Fibroblast of lung (primary cell): Measurements from ENCODE around the gene SMPD2. TPM values are rescaled to one million over a fixed set of nuclear protein-coding genes. Genes with fewer than 3 reads are reported as not detected.

Source experiments
- DNase-seq, 2 donors: peaks; one replicate each; pipeline versions ENCODE4 v3.0.0 to v3.0.0-alpha.2; 2010; ENCODE audit warnings: low read depth in 2 of 2
- H2AFZ ChIP-seq: 2 replicates; pipeline ENCODE4 v1.5.1; 2012; ENCODE audit warnings: low read length, control low read depth, inconsistent platforms
- H3K27ac ChIP-seq: 2 replicates; pipeline ENCODE4 v1.5.1; 2011; ENCODE audit warnings: low read length, control low read depth; ENCODE audit not compliant: insufficient read depth
- H3K27me3 ChIP-seq: 2 replicates; pipeline ENCODE4 v1.5.1; 2011; ENCODE audit warnings: mild to moderate bottlenecking, low read length; ENCODE audit not compliant: control insufficient read depth, insufficient read depth
- H3K36me3 ChIP-seq: 2 replicates; pipeline ENCODE4 v1.5.1; 2011; ENCODE audit warnings: low read length; ENCODE audit not compliant: control insufficient read depth, insufficient read depth
- H3K4me1 ChIP-seq: 2 replicates; pipeline ENCODE4 v1.5.1; 2011; ENCODE audit warnings: low read length; ENCODE audit not compliant: control insufficient read depth, insufficient read depth; ENCODE audit errors: extremely low read depth
- H3K4me2 ChIP-seq: 2 replicates; pipeline ENCODE4 v1.5.1; 2011; ENCODE audit warnings: low read length, control low read depth; ENCODE audit not compliant: insufficient read depth; ENCODE audit errors: extremely low read depth
- H3K4me3 ChIP-seq, 4 experiments: fragments of 200-600 bp in 1 of 4; sonication (generic) in 1 of 4; replicated peaks in 1 of 4; 2 replicates each; pipeline ENCODE4 v1.5.1; 2011 to 2016; ENCODE audit warnings: low read length in 4 of 4, low read depth in 3 of 4, mild to moderate bottlenecking in 3 of 4, control low read depth in 2 of 4, inconsistent platforms in 1 of 4, mixed read lengths in 1 of 4; ENCODE audit not compliant: insufficient read depth in 1 of 4; ENCODE audit errors: control extremely low read depth in 1 of 4
- H3K79me2 ChIP-seq: 2 replicates; pipeline ENCODE4 v1.5.1; 2012; ENCODE audit warnings: mild to moderate bottlenecking, low read length, inconsistent platforms; ENCODE audit not compliant: control insufficient read depth, insufficient read depth
- H3K9ac ChIP-seq: 2 replicates; pipeline ENCODE4 v1.5.1; 2011; ENCODE audit warnings: mild to moderate bottlenecking, low read length, control low read depth; ENCODE audit not compliant: insufficient read depth
- H3K9me3 ChIP-seq: 2 replicates; pipeline ENCODE4 v1.5.1; 2012; ENCODE audit warnings: low read depth, low read length; ENCODE audit not compliant: control insufficient read depth, insufficient read depth
- H4K20me1 ChIP-seq: 2 replicates; pipeline ENCODE4 v1.5.1; 2011; ENCODE audit warnings: low read length; ENCODE audit not compliant: control insufficient read depth, insufficient read depth; ENCODE audit errors: extremely low read depth
- CTCF ChIP-seq, 2 donors: IDR thresholded peaks in 1 of 2; conservative IDR thresholded peaks in 1 of 2; 1 replicate in 1 of 2; 2 replicates in 1 of 2; pipeline ENCODE4 v1.5.1; 2011 to 2012; ENCODE audit warnings: low read length in 2 of 2, control low read depth in 1 of 2, inconsistent platforms in 1 of 2, low read depth in 1 of 2, mild to moderate bottlenecking in 1 of 2
- EZH2 ChIP-seq: IDR thresholded peaks from 2 replicates; pipeline ENCODE4 v1.5.1; 2012; ENCODE audit warnings: low read length, control low read depth, mild to moderate bottlenecking; ENCODE audit errors: missing control alignments
- polyA plus RNA-seq, 2 donors: library from polyadenylated mRNA; depleted of rRNA in 1 of 2; stranded (reverse) in 1 of 2; unstranded in 1 of 2; fragments of >200 nt; gene quantifications; 2 replicates each; pipeline ENCODE4 v1.2.1, GENCODE V29; 2011 to 2012; ENCODE audit warnings: missing spikeins in 1 of 2
- total RNA-seq: library from RNA; depleted of rRNA; stranded (reverse); fragments of >200 nt; gene quantifications from 2 replicates; pipeline ENCODE4 v1.2.1, GENCODE V29; 2014

The SMPD2 gene
- total and polyA plus RNA-seq, 2 donors (not counting 1 experiment from before 2014, with no cell fraction given), result 5.5 to 7.9 TPM

- Histone ChIP-seq H3K9ac (no peak overlapping the region), H3K4me1 (no peaks in the 10 kb centered on the region), H4K20me1 (no peaks in the 10 kb centered on the region), H3K27ac (no peak overlapping the region), H3K36me3 (no peaks in the 10 kb centered on the region), H3K9me3 (no peaks in the 10 kb centered on the region), H2AFZ (no peak overlapping the region), H3K4me3 (no peak overlapping the region), H3K79me2 (no peaks in the 10 kb centered on the region), H3K4me2 (no peak overlapping the region), H3K27me3 (no peaks in the 10 kb centered on the region)
- no peak for DNase-seq
- TF ChIP-seq EZH2 (no peak), CTCF (conservative IDR thresholded peaks at IDR 0.05 in 1 of 2, IDR thresholded peaks at IDR 0.05 in 1 of 2; ENCODE audit: low read depth in 1 of 2, low read length in 2 of 2) (no peak)
These were observed 4.5 kb upstream of the SMPD2 start for GRCh38 chr6:109436041-109436440.

- peaks cover 3% of the 10 kb centered on the region for H3K4me1 ChIP-seq
- peak overlapping the region; percentile 70 to 95 (median 81) for H3K4me3 ChIP-seq
- no peaks in the 10 kb centered on the region for H4K20me1 ChIP-seq
- H3K9me3 ChIP-seq, result no peaks in the 10 kb centered on the region
- TF ChIP-seq EZH2 (no peak), CTCF (conservative IDR thresholded peaks at IDR 0.05 in 1 of 2, IDR thresholded peaks at IDR 0.05 in 1 of 2; ENCODE audit: low read depth in 1 of 2, low read length in 2 of 2) (peak; percentile 11 to 31)
- H2AFZ ChIP-seq, result peak overlapping the region; percentile 89
- no peaks in the 10 kb centered on the region for H3K79me2 ChIP-seq
- peak overlapping the region; percentile 97 for H3K4me2 ChIP-seq
- peak overlapping the region; percentile 84 for H3K27ac ChIP-seq
- H3K36me3 ChIP-seq, result peaks cover 20% of the 10 kb centered on the region
- no peaks in the 10 kb centered on the region for H3K27me3 ChIP-seq
- peak overlapping the region; percentile 92 for H3K9ac ChIP-seq
- peak; percentile 41 to 55 for DNase-seq
These were observed 719 bp downstream of the SMPD2 start for GRCh38 chr6:109441069-109441816.

DNA sequence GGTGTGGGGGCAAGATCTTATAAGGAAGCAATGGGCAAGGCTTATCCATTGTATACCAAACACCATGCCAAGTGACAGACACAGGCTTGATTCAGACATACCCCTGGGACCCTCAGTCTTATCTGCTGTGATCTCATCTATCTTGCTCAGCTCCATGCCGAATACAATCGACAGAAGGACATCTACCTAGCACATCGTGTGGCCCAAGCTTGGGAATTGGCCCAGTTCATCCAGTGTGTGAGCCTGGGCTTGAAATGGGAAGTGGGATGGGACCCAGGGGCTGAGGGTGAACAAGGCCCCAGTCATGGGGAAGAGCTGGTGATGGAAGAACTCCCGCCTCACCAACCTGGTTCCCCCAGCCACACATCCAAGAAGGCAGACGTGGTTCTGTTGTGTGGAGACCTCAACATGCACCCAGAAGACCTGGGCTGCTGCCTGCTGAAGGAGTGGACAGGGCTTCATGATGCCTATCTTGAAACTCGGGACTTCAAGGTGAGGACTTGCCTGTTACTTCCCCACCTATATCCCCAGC, 1.9 kb downstream of the SMPD2 start:
- no peak overlapping the region for H3K27ac ChIP-seq
- peaks cover 3% of the 10 kb centered on the region for H3K4me1 ChIP-seq
- H3K79me2 ChIP-seq, result no peaks in the 10 kb centered on the region
- H2AFZ ChIP-seq, result no peak overlapping the region
- no peak overlapping the region for H3K4me2 ChIP-seq
- DNase-seq, result no peak
- no peak for TF ChIP-seq CTCF (conservative IDR thresholded peaks at IDR 0.05 in 1 of 2, IDR thresholded peaks at IDR 0.05 in 1 of 2; ENCODE audit: low read depth in 1 of 2, low read length in 2 of 2)
- no peak for TF ChIP-seq EZH2
- no peaks in the 10 kb centered on the region for H3K27me3 ChIP-seq
- H3K9ac ChIP-seq, result no peak overlapping the region
- H3K9me3 ChIP-seq, result no peaks in the 10 kb centered on the region
- no peak overlapping the region for H3K4me3 ChIP-seq
- H3K36me3 ChIP-seq, result peaks cover 28% of the 10 kb centered on the region
- H4K20me1 ChIP-seq, result no peaks in the 10 kb centered on the region
